Right renal cortex interstitium (tissue), 3 donors: Measurements from ENCODE around the gene KCNK1. TPM values are rescaled to one million over a fixed set of nuclear protein-coding genes. Genes with fewer than 3 reads are reported as not detected.
"Not testable (repeated sequence)": the region's sequence is repeated elsewhere in the genome, so short reads cannot be mapped to it uniquely, and the experiment has no call there.

ENCODE experiments used
- DNase-seq, 3 donors: peaks; one replicate each; pipeline ENCODE4 v3.0.0-alpha.2; 2013; ENCODE audit warnings: low read depth in 3 of 3, low spot score in 2 of 3
- polyA plus RNA-seq, 3 donors: library from polyadenylated mRNA; unstranded; fragments of 120-200 nt; gene quantifications; one replicate each; pipeline ENCODE4 v1.2.1, GENCODE V29; 2013; ENCODE audit not compliant: insufficient read length in 3 of 3

Gene KCNK1
- polyA plus RNA-seq, 3 donors: 6.7 to 6.9 (median 6.8) TPM

DNA sequence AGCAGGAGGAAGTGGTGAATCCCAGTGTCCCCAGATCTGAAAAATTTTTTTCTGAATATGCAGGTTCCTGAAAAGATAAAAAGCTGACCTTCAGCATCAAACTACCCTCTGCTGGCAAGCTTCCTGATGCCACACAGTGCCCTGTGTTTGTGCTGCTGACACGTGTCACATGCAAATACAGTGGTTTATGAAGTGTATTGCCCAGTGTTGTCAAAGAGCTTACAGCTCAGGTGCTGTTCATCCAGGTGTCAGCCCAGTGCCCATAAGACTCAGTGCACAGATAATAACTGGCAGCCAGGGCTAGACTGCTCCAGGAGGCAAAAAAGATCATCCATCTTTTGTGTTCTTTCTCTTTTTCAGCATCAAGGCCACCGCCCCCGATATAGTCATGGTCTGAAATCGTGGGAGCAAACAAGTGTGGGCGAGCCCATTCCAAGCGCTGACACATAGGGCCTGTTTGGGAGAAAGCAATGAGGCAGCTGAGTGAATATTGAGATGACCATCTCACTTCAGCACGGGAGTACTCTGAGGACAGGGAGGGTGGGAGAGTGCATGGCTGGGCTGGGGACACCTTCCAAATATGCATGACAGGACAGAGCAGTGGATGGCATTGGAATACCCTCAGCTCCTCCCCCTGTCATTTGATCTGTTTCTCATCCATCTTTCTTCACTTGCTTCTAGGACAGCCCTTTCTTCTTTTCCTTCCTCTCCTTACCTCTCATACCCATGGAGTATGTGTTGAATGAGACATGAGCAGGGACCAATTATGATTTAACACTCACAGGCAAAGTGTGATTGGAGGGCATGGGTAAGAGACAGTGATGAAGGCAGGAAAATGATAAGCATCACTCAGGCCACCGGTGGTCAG is 6.4 kb upstream of the KCNK1 start:
- no peak for DNase-seq

- no peak for DNase-seq
Observed at GRCh38 chr1:233608988-233609387, 4.9 kb upstream of the KCNK1 start.

DNA sequence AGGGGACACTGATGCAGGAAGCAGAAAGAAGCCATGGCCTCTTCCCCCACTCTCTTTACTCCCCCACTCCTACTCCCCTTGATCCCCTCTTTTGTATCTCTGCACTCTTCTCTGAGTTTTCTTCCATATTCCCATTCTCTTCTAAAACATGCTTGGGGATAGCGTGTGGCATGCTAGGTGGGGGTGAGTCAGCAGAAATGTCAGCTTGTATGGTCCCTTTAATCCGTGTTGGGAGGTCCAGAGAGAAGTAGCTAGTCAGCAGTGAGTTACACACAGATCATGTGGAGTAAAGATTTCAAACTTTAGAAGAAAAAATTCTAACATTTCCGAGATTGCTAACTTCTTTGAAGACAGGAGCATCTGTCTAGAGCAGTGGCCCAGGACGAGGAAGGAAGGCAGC is 4.0 kb upstream of the KCNK1 start:
- no peak for DNase-seq

- no peak for DNase-seq
Observed at GRCh38 chr1:233610628-233611027, 3.3 kb upstream of the KCNK1 start.

DNA sequence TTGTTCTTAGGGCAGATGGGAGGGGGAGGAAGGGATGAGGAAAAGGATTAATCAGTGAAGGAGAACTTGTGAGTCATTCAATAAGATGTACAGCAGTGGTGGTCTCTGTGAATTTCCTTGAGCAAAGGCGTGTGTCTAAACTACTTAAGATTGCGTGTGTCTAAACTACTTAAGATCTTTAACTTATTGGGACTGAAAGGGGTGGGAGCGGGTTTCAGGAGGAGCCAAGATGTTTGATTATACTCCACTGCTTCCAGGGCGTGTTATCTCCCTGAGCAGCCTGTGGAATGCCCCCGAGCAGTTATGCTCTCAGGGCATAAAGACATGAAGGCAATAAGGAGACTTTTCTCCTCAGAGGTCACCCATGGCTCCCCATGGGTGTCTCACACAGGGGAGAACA is 2.5 kb upstream of the KCNK1 start:
- not testable (repeated sequence) for DNase-seq

- no peak for DNase-seq
Observed at GRCh38 chr1:233614173-233614742, 352 bp downstream of the KCNK1 start.

DNA sequence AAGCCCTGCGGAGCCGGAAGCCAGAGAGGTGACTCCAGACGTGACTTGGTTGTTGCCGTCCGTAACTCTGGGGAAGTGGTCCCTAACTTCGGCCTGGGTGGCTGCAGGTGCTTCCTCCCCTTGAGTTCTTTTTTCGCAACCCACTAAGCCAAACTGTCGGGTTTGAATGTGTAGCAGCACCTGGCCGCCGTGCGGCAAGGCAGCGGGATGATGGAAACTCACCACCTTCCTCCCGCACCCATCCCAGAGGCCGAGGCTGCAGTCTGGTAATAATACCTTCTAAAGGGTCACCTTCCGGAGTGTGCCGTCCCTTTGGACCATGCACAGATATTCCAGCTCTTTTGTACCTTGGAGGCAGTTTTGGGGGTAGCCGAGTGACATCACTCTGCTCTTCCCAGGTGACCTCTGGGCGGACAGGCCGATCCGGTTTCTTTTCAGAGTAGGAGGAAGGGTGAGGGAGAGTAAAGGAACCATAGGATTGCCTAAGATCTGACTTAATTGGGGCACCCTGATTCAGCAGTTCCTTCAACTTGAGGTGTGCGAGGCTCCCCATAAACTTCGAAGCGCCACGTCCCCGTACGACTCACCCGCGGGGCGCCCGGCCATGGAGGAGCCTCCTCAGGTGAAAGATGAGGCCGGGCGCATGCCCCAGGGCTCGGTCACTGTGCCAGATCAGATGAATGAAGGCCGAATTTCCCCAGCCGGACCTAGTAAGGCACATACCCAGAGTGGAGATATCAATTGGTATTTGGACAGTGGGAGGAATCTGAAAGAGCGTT is 1.0 kb downstream of the KCNK1 start:
- no peak for DNase-seq

GRCh38 chr1:233615571-233615970 is 1.7 kb downstream of the KCNK1 start:
- no peak for DNase-seq

GRCh38 chr1:233617025-233617424 is 3.1 kb downstream of the KCNK1 start:
- no peak for DNase-seq

DNA sequence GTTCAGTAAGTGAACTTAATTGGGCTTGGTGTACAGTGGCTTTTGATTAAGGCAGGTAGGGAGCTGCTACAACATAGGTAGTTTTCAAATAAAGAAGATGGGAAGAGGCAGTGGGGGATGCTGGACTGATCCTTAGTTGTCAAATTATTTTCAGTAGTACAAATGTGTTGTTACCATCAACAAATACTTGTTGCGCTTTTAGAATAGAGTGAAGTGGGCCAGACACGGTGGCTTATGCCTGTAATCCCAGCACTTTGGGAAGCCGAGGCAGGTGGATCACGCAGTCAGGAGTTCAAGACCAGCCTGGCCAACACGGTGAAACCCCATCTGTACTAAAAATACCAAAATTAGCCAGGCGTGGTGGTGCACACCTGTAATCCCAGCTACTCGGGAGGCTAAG is 5.5 kb downstream of the KCNK1 start:
- not testable (repeated sequence) for DNase-seq

DNA sequence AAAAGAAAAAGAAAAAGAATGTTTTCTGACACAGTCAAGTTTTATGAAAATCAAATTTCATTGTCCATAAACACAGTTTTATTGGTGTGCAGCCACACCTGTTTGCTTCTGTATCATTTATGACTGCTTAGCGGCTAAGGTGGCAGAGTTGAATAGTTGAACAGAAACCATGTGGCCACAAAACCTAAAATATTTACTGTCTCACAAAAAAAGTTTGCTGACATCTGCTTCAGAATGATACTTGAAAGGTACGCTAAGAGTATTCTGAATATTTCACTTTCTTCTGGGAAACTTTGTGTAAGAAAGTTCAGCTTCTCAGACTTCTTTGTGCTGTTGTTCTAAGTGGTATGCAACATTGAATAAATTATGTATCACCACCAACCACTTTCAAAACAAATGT is 6.2 kb downstream of the KCNK1 start:
- no peak for DNase-seq

GRCh38 chr1:233621923-233622322 is 8.0 kb downstream of the KCNK1 start:
- no peak for DNase-seq

- DNase-seq: no peak
Observed at GRCh38 chr1:233624289-233624688, 10.4 kb downstream of the KCNK1 start.

DNA sequence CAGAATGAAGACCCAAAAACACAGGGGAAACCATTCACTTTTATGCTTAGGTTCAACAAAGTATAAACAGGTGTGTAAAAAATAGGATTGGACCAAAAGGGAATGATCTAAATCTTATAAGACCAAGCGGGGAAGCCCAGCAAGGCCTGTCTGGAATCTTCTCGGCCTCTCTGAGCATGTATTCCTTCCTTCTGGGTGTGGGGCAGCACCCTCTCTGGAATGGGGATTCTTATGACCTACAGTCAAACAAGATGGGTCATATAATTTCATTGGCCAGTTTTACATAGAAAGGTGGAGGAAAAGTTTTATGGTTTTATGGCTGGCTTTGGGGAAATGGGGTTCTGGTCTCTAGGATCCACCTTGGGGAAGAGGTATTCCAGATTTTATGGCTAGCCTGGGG is 11.2 kb downstream of the KCNK1 start:
- DNase-seq: no peak

- no peak for DNase-seq
Observed at GRCh38 chr1:233625510-233625981, 11.6 kb downstream of the KCNK1 start.

- no peak for DNase-seq
Observed at GRCh38 chr1:233627376-233627775, 13.5 kb downstream of the KCNK1 start.

GRCh38 chr1:233627823-233628222 is 13.9 kb downstream of the KCNK1 start:
- DNase-seq: no peak

DNA sequence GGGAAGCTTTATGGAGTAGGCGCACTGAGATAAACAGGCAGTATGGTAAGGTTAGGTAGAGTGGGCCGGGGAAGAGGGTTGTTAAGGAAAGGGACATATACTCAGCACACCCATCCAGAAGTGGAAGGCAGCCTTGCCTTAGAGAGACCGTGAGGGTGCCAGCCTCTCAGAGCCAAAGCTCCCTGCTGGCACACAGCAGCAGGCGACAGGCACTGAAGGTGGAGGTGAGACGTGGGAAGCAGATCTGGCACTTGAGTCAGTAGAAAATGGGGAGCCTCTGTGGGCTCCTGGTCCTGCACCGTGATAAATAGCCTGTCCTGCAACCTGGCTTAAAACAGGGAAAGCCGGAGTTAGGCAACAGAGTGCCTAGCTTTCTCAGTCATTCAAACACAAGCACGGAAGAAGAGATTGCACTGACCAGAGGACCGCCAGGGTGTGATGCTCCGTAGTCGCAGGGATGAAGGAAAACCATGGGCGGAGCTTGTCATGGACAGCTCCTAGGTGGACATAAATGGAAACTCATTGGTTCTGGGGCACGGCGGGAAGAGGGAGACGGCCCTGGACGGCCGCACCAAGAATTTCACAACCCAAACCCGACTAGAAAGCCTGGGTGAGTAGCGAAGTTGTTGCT is 15.5 kb downstream of the KCNK1 start:
- no peak for DNase-seq

DNA sequence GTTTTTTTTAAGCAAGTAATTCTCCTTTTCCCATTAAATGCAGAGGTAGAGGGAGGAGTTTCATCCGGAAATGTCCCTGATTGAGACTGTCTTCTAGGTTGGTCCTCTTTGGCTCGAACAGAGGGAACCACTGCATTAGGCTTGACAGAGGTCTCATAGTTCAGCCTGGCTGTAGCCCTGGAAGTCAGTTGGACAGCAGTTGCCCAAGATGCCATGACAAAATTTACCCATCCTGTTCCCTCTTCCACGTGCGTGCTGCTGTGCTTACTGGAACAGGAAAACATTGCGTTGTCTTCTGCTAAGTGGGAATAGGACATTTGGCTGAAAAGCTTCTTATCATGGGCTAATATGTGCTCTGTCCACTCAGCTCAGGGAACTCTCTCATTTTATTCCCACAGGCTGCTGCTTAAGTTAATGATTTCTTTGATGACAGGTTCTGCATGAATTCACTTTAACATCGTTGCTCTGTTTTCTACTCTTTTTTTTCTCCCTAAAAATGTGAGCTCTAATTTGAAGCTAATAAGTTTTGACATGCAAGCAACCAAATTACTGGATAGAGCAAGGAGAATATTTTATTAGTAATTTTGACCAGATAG is 18.0 kb downstream of the KCNK1 start:
- DNase-seq: no peak

- DNase-seq: no peak
Observed at GRCh38 chr1:233632436-233632835, 18.5 kb downstream of the KCNK1 start.
